Lower leg skin (tissue), 3 donors: Measurements from ENCODE around the gene SHROOM3.

ENCODE experiments used
- POLR2A ChIP-seq, 2 donors: fragments of 450-650 bp; IDR thresholded peaks; one replicate each; pipeline ENCODE4 v1.6.1; 2016 to 2017; ENCODE audit warnings: antibody characterized with exemption in 2 of 2, mild to moderate bottlenecking in 1 of 2, moderate library complexity in 1 of 2
- TF ChIP-seq, protein P1 (sequence below), 3 donors: fragments of 450-650 bp; IDR thresholded peaks; one replicate each; pipeline ENCODE4 v1.5.1; 2016; ENCODE audit warnings: antibody characterized with exemption in 3 of 3, mild to moderate bottlenecking in 3 of 3, moderate library complexity in 2 of 3

DNA sequence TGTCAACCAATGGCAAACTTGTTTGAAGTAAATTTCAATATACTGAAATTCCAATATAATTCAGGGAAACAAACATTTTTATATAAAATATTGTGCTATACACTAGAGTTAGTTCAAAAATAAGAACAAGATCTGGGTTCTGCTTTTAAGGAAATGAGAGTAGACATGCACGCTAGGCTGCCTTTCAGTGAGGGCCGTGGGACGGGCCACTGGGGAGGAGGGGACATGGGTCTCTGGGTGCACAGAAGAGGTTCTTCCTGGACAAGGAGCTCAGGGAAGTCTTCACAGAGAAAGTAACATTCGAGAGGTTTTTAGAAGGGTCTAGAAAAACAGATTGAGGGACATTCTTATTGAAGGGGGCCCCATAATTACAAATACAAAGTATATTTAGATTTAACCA lies 64.4 kb downstream of the SHROOM3 start:
- TF ChIP-seq, protein P1, sequence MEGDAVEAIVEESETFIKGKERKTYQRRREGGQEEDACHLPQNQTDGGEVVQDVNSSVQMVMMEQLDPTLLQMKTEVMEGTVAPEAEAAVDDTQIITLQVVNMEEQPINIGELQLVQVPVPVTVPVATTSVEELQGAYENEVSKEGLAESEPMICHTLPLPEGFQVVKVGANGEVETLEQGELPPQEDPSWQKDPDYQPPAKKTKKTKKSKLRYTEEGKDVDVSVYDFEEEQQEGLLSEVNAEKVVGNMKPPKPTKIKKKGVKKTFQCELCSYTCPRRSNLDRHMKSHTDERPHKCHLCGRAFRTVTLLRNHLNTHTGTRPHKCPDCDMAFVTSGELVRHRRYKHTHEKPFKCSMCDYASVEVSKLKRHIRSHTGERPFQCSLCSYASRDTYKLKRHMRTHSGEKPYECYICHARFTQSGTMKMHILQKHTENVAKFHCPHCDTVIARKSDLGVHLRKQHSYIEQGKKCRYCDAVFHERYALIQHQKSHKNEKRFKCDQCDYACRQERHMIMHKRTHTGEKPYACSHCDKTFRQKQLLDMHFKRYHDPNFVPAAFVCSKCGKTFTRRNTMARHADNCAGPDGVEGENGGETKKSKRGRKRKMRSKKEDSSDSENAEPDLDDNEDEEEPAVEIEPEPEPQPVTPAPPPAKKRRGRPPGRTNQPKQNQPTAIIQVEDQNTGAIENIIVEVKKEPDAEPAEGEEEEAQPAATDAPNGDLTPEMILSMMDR (IDR thresholded peaks at IDR 0.05), result no peak
- TF ChIP-seq POLR2A (IDR thresholded peaks at IDR 0.05), result no peak
